Aorta (tissue), 5 donors: Measurements from ENCODE around the gene EXOC8. TPM values are rescaled to one million over a fixed set of nuclear protein-coding genes. Genes with fewer than 3 reads are reported as not detected.

Experiments used
- ATAC-seq: fragments of 200-7000 bp; cut with Tn5 transposase; one replicate; pipeline ENCODE4 v1.9.1; 2022; ENCODE audit warnings: moderate library complexity; ENCODE audit not compliant: low FRiP score
- DNase-seq, 2 donors: peaks; one replicate each; pipeline ENCODE4 v3.0.0-alpha.2; 2020
- H3K27ac ChIP-seq, 2 donors: one replicate each; pipeline ENCODE4 v1.5.1; 2013; ENCODE audit warnings: low read length in 2 of 2, mild to moderate bottlenecking in 2 of 2, moderate library complexity in 2 of 2, control low read depth in 1 of 2, inconsistent platforms in 1 of 2, low read depth in 1 of 2
- H3K27me3 ChIP-seq, 2 donors: one replicate each; pipeline ENCODE4 v1.6.1; 2013; ENCODE audit warnings: control low read depth in 1 of 2, low read length in 1 of 2, mild to moderate bottlenecking in 1 of 2, moderate library complexity in 1 of 2; ENCODE audit not compliant: insufficient read depth in 2 of 2, control insufficient read depth in 1 of 2
- H3K36me3 ChIP-seq, 2 donors: one replicate each; pipeline ENCODE4 v1.6.1; 2013; ENCODE audit warnings: control low read depth in 1 of 2, low read length in 1 of 2, mild to moderate bottlenecking in 1 of 2; ENCODE audit not compliant: insufficient read depth in 2 of 2, control insufficient read depth in 1 of 2
- H3K4me1 ChIP-seq, 2 donors: one replicate each; pipeline ENCODE4 v1.6.1; 2013; ENCODE audit warnings: low read length in 2 of 2, control low read depth in 1 of 2, mild to moderate bottlenecking in 1 of 2, moderate library complexity in 1 of 2; ENCODE audit not compliant: insufficient read depth in 2 of 2, control insufficient read depth in 1 of 2
- H3K4me3 ChIP-seq, 2 donors: one replicate each; pipeline ENCODE4 v1.5.1; 2013; ENCODE audit warnings: low read length in 2 of 2, control low read depth in 1 of 2, mild to moderate bottlenecking in 1 of 2
- H3K9me3 ChIP-seq: one replicate; pipeline ENCODE4 v1.6.1; 2013; ENCODE audit warnings: mild to moderate bottlenecking, low read length; ENCODE audit not compliant: control insufficient read depth
- WGBS, 2 donors: extraction: QIAGEN DNeasy Blood & Tissue Kit; methylation state at CpG; one replicate each; pipeline ENCODE4 v1.1.7; 2013; 5-methylcytosine and 5-hydroxymethylcytosine counted together
- intact Hi-C, 2 donors: fragments of 100-400 bp; cut with DNase I; formaldehyde crosslinking; loops; one replicate each; pipeline versions ENCODE4 v1.14.2 to v1.15.0; 2022
- polyA plus RNA-seq, 2 donors: library from polyadenylated mRNA; stranded (reverse); fragments of 200-250 nt; gene quantifications; one replicate each; pipeline ENCODE4 v1.2.3, GENCODE V29; 2013
- total RNA-seq, 2 donors: library from RNA; stranded (reverse); fragmentation: NEBNext Ultra II Directional; extraction: Animal tissue kit (Norgen Biotek cat#: 25700); gene quantifications; one replicate each; pipeline ENCODE4 v1.2.1, GENCODE V29; 2021
- donor health status: healthy with polysubstance abuse.
- donor health status: Bipolar disorder and iron deficiency.
- donor health status: DM: no; HTN: no; CAD: no.
- donor health status: DM: no; HTN: no; CAD: no.
- donor health status: DM: yes; HTN: yes; CAD: no.

The EXOC8 gene
- total and polyA plus RNA-seq, 4 donors = 3.4 to 17.2 (median 10.6) TPM

GRCh38 chr1:231332761-231333160 is 4.9 kb downstream of the EXOC8 start:
- 94 to 95% methylated on average over 1 of the region's 1 CpG for WGBS, 2 donors
- Histone ChIP-seq H3K9me3 (no peaks in the 10 kb centered on the region), H3K27me3 (no peaks in the 10 kb centered on the region), H3K36me3 (no peaks in the 10 kb centered on the region), H3K4me3 (no peak overlapping the region), H3K27ac (no peak overlapping the region), H3K4me1 (peaks cover 8 to 13% of the 10 kb centered on the region in 2 donors)
- ATAC-seq = no peak
- no peak for DNase-seq
- intact Hi-C loops = no loop called here

GRCh38 chr1:231329483-231329882 is 8.2 kb downstream of the EXOC8 start:
- no peaks in the 10 kb centered on the region for H3K9me3 ChIP-seq
- DNase-seq (no peak), ATAC-seq (no peak)
- H3K27ac ChIP-seq = no peak overlapping the region
- intact Hi-C loops = no loop called here
- WGBS, 2 donors = 89 to 92% methylated on average over 7 of the region's 7 CpGs
- no peaks in the 10 kb centered on the region for H3K27me3 ChIP-seq
- H3K36me3 ChIP-seq = no peaks in the 10 kb centered on the region
- no peaks in the 10 kb centered on the region for H3K4me1 ChIP-seq
- no peak overlapping the region for H3K4me3 ChIP-seq

GRCh38 chr1:231327617-231328016 is 10.0 kb downstream of the EXOC8 start:
- H3K27ac ChIP-seq = no peak overlapping the region
- H3K9me3 ChIP-seq = no peaks in the 10 kb centered on the region
- no peak overlapping the region for H3K4me3 ChIP-seq
- intact Hi-C loops = no loop called here
- DNase-seq (no peak), ATAC-seq (no peak)
- WGBS, 2 donors = 77 to 78% methylated on average over 5 of the region's 5 CpGs
- H3K27me3 ChIP-seq = no peaks in the 10 kb centered on the region
- no peaks in the 10 kb centered on the region for H3K36me3 ChIP-seq
- no peaks in the 10 kb centered on the region for H3K4me1 ChIP-seq

GRCh38 chr1:231326248-231326647 is 11.4 kb downstream of the EXOC8 start:
- H3K36me3 ChIP-seq = no peaks in the 10 kb centered on the region
- H3K4me3 ChIP-seq = no peak overlapping the region
- DNase-seq (no peak), ATAC-seq (no peak)
- no peaks in the 10 kb centered on the region for H3K9me3 ChIP-seq
- H3K27ac ChIP-seq = no peak overlapping the region
- WGBS, 2 donors = 40 to 56% methylated on average over 1 of the region's 1 CpG
- no peaks in the 10 kb centered on the region for H3K27me3 ChIP-seq
- no peaks in the 10 kb centered on the region for H3K4me1 ChIP-seq
- intact Hi-C loops = no loop called here

GRCh38 chr1:231324660-231325059 is 13.0 kb downstream of the EXOC8 start:
- DNase-seq (no peak), ATAC-seq (no peak)
- intact Hi-C loops = no loop called here
- Histone ChIP-seq H3K36me3 (no peaks in the 10 kb centered on the region), H3K4me1 (no peaks in the 10 kb centered on the region), H3K27ac (no peak overlapping the region), H3K4me3 (no peak overlapping the region), H3K9me3 (no peaks in the 10 kb centered on the region), H3K27me3 (no peaks in the 10 kb centered on the region)
- WGBS, 2 donors = 81% methylated on average over 5 of the region's 5 CpGs

- ATAC-seq (no peak), DNase-seq (no peak)
- Histone ChIP-seq H3K4me1 (no peaks in the 10 kb centered on the region), H3K27me3 (no peaks in the 10 kb centered on the region), H3K4me3 (no peak overlapping the region), H3K36me3 (no peaks in the 10 kb centered on the region), H3K9me3 (no peaks in the 10 kb centered on the region), H3K27ac (no peak overlapping the region)
- WGBS, 2 donors = 79 to 80% methylated on average over 7 of the region's 7 CpGs
- intact Hi-C loops = no loop called here
These were observed 14.6 kb downstream of the EXOC8 start for GRCh38 chr1:231322880-231323530.

- 93% methylated on average over 9 of the region's 9 CpGs for WGBS, 2 donors
- Histone ChIP-seq H3K27ac (no peak overlapping the region), H3K36me3 (no peaks in the 10 kb centered on the region), H3K4me3 (no peak overlapping the region), H3K27me3 (no peaks in the 10 kb centered on the region), H3K9me3 (no peaks in the 10 kb centered on the region), H3K4me1 (no peaks in the 10 kb centered on the region)
- intact Hi-C loops = no loop called here
- ATAC-seq (no peak), DNase-seq (no peak)
These were observed 18.6 kb downstream of the EXOC8 start for GRCh38 chr1:231319080-231319479.

GRCh38 chr1:231318568-231318967 is 19.1 kb downstream of the EXOC8 start:
- intact Hi-C loops = no loop called here
- no peak overlapping the region for H3K27ac ChIP-seq
- H3K27me3 ChIP-seq = no peaks in the 10 kb centered on the region
- H3K4me3 ChIP-seq = no peak overlapping the region
- DNase-seq (no peak), ATAC-seq (no peak)
- no peaks in the 10 kb centered on the region for H3K4me1 ChIP-seq
- 84 to 90% methylated on average over 4 of the region's 4 CpGs for WGBS, 2 donors
- no peaks in the 10 kb centered on the region for H3K36me3 ChIP-seq
- H3K9me3 ChIP-seq = no peaks in the 10 kb centered on the region

- ATAC-seq = no peak
- Histone ChIP-seq H3K36me3 (no peaks in the 10 kb centered on the region), H3K27me3 (no peaks in the 10 kb centered on the region), H3K4me3 (no peak overlapping the region), H3K27ac (no peak overlapping the region), H3K4me1 (no peaks in the 10 kb centered on the region), H3K9me3 (no peaks in the 10 kb centered on the region)
- intact Hi-C loops = no loop called here
- no peak for DNase-seq
- 95 to 96% methylated on average over 15 of the region's 15 CpGs for WGBS, 2 donors
These were observed 19.7 kb downstream of the EXOC8 start for GRCh38 chr1:231318015-231318355.
